Measurements from ENCODE around the gene NAALADL2.

- no peak for TF ChIP-seq CTCF (IDR thresholded peaks at IDR 0.05 in 4 of 5, conservative IDR thresholded peaks at IDR 0.05 in 1 of 5)
- no peak for TF ChIP-seq POLR2A (IDR thresholded peaks at IDR 0.05)
Measured at GRCh38 chr3:174862101-174862500, 3.0 kb downstream of the NAALADL2 start.

Data from gastrocnemius medialis (tissue), 4 donors.